HUES64 (cell line): Measurements from ENCODE around the gene USE1.

Experiments used
- H3K27ac ChIP-seq: 2 replicates; pipeline ENCODE4 v1.7.0; 2013; ENCODE audit warnings: low read depth, low read length, inconsistent platforms
- H3K27me3 ChIP-seq: 2 replicates; pipeline ENCODE4 v1.6.1; 2013; ENCODE audit warnings: mild to moderate bottlenecking, low read length; ENCODE audit not compliant: insufficient read depth
- H3K36me3 ChIP-seq: 2 replicates; pipeline ENCODE4 v1.6.1; 2013; ENCODE audit warnings: mild to moderate bottlenecking, low read length; ENCODE audit not compliant: insufficient read depth
- H3K4me1 ChIP-seq: 2 replicates; pipeline ENCODE4 v1.6.1; 2013; ENCODE audit warnings: mild to moderate bottlenecking, low read length, moderate library complexity; ENCODE audit not compliant: insufficient read depth
- H3K4me3 ChIP-seq: 2 replicates; pipeline ENCODE4 v1.5.1; 2013; ENCODE audit warnings: mild to moderate bottlenecking, low read length, moderate library complexity
- H3K9ac ChIP-seq: 2 replicates; pipeline ENCODE4 v1.6.1; 2013; ENCODE audit warnings: mild to moderate bottlenecking, low read depth, low read length
- H3K9me3 ChIP-seq: 2 replicates; pipeline ENCODE4 v1.6.1; 2013; ENCODE audit warnings: low read depth, low read length; ENCODE audit not compliant: insufficient read depth
- WGBS: fragments of 150-250, 120-280 bp; methylation state at CpG from one replicate; pipeline ENCODE4 v1.1.7; 2013; ENCODE audit warnings: missing lambda C conversion rate; 5-methylcytosine and 5-hydroxymethylcytosine counted together

Gene USE1

DNA sequence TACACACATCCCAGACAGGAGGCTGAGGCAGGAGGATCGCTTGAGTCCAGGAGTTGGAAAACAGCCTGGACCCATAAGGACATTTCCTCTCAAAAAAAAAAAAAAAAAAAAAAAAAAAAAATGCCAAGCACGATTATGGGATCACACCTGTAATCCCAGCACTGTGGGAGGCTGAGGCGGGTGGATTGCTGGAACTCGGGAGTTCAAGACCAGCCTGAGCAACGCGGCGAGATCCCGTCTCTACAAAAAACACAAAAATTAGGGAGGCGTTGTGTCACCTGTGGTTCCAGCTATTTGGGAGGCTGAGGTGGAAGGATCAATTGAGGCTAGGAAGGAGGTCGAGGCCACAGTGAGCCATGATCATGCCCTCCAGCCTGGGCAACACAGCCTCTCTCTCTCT lies 9.9 kb downstream of the USE1 start:
- no peak overlapping the region for H3K27ac ChIP-seq
- no peak overlapping the region for H3K4me3 ChIP-seq
- 92% methylated on average over 9 of the region's 10 CpGs for WGBS
- H3K27me3 ChIP-seq = no peaks in the 10 kb centered on the region
- no peaks in the 10 kb centered on the region for H3K9me3 ChIP-seq
- peaks cover 2% of the 10 kb centered on the region; the same call in 1 of the 2 replicates for H3K36me3 ChIP-seq
- H3K9ac ChIP-seq = no peak overlapping the region
- no peaks in the 10 kb centered on the region for H3K4me1 ChIP-seq

- no peaks in the 10 kb centered on the region for H3K4me1 ChIP-seq
- under 1% methylated on average over 90 of the region's 90 CpGs for WGBS
- H3K27ac ChIP-seq = peak within 1 kb of the TSS; percentile 99
- H3K9me3 ChIP-seq = no peaks in the 10 kb centered on the region
- H3K27me3 ChIP-seq = no peaks in the 10 kb centered on the region
- H3K4me3 ChIP-seq = peak within 1 kb of the TSS; percentile 73
- H3K36me3 ChIP-seq = peaks cover 12% of the 10 kb centered on the region
- H3K9ac ChIP-seq = peak within 1 kb of the TSS; percentile 59
These were observed 11.1 kb downstream of the USE1 start, which contains the start of gene OCEL1 for GRCh38 chr19:17226002-17226933. Gene OCEL1 (plus strand): TSS chr19:17226226. CDS start chr19:17226248, 22 bp downstream.

DNA sequence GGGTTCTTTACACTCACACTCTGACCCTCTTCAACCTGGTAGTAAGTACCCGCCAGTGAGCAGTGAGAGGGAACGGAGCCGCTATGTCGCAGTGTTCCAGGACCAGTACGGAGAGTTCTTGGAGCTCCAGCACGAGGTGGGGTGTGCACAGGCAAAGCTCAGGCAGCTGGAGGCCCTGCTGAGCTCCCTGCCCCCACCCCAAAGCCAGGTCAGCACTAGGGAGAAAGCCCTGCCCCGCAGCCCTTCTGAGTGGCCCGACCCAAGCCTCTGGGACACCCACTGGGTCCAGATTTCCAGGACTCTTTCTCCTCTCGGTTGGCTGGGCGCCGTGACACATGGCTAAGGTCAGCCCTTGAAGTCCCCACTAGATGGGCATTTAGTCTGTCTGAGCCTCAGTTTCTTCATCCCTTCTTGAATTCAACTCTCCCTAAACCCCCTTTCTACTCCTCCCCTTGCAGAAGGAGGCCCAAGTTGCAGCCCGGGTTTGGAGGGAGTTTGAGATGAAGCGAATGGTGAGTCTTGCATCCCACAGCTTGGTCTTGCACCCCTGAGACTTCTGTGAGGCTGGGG lies 12.7 kb downstream of the USE1 start:
- Histone ChIP-seq H3K4me1 (no peaks in the 10 kb centered on the region), H3K27me3 (no peaks in the 10 kb centered on the region), H3K9me3 (no peaks in the 10 kb centered on the region), H3K4me3 (no peak overlapping the region), H3K27ac (no peak overlapping the region), H3K9ac (no peak overlapping the region), H3K36me3 (peaks cover 28% of the 10 kb centered on the region)
- WGBS = 71% methylated on average over 13 of the region's 13 CpGs

DNA sequence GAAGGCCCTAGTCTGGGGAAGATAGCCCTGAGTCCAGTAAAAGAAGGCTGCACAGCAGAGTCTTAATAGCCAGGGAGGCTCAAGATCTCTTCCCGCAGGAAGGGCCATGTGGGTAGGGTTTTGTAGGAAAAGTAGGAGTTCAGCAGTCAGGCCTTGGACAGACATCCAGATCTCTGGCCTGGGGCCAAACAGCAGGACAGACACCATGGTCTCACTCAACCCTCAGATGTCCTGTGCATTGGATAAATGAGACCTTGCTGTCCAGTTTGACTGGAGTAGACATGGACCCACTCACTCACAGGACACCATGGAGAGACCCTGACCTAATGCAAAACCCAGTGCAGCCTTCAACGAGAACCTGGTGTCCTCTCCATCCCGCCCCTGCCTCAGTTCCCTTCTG lies 14.7 kb downstream of the USE1 start:
- Histone ChIP-seq H3K27ac (no peak overlapping the region), H3K4me1 (peaks cover 8% of the 10 kb centered on the region), H3K4me3 (no peak overlapping the region), H3K36me3 (peaks cover 42% of the 10 kb centered on the region), H3K27me3 (no peaks in the 10 kb centered on the region), H3K9me3 (no peaks in the 10 kb centered on the region), H3K9ac (no peak overlapping the region)
- 96% methylated on average over 3 of the region's 3 CpGs for WGBS

GRCh38 chr19:17232258-17232657 lies 17.1 kb downstream of the USE1 start:
- Histone ChIP-seq H3K9ac (no peak overlapping the region), H3K4me3 (no peak overlapping the region), H3K27ac (no peak overlapping the region), H3K4me1 (peaks cover 18% of the 10 kb centered on the region), H3K9me3 (no peaks in the 10 kb centered on the region), H3K36me3 (peaks cover 45% of the 10 kb centered on the region), H3K27me3 (no peaks in the 10 kb centered on the region)
- 96% methylated on average over 25 of the region's 25 CpGs for WGBS

GRCh38 chr19:17234911-17235299 lies 19.7 kb downstream of the USE1 start:
- 11% methylated on average over 10 of the region's 11 CpGs for WGBS
- no peaks in the 10 kb centered on the region for H3K9me3 ChIP-seq
- no peaks in the 10 kb centered on the region for H3K27me3 ChIP-seq
- peak overlapping the region; percentile 92 for H3K27ac ChIP-seq
- peak overlapping the region; percentile 94 for H3K4me3 ChIP-seq
- peak overlapping the region; percentile 90 for H3K9ac ChIP-seq
- H3K36me3 ChIP-seq = peaks cover 59% of the 10 kb centered on the region
- H3K4me1 ChIP-seq = peaks cover 18% of the 10 kb centered on the region

DNA sequence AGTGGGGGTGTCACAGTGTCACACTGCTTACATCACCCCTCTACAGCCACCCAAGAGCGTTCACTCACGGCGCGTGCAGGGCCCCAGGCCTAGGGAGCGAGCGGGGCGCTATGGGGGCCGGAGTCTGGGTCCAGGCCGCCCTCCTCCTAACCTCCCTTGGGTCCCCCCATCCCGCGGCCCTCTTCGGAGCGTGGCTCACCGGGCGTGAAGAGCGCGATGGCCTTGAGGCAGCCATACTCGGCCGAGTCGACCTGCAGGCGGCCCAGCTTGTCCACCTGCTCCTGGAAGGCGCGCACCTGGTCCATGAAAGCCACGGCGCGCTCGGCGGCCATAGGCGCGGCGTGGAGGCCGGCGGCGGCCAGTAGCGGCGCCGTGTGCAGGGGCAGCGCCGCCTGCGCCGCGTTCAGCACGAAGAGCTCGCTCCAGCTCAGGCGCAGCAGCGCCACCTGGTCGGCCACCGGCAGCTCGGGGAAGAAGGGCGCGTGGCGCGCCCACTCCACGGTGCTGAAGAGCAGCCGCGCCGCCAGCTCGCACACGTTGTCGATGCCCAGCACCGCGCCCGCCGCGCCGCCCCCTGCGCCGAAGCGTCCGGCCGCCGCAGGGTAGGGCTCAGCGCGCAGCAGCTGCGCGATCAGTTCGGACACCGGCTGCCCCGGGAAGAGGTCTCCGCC lies 20.3 kb downstream of the USE1 start:
- WGBS = 1% methylated on average over 80 of the region's 80 CpGs
- no peaks in the 10 kb centered on the region for H3K9me3 ChIP-seq
- H3K9ac ChIP-seq = peak overlapping the region; percentile 90
- H3K27me3 ChIP-seq = no peaks in the 10 kb centered on the region
- H3K4me3 ChIP-seq = peak overlapping the region; percentile 94
- H3K36me3 ChIP-seq = peaks cover 61% of the 10 kb centered on the region
- H3K27ac ChIP-seq = peak overlapping the region; percentile 92
- H3K4me1 ChIP-seq = peaks cover 18% of the 10 kb centered on the region

- WGBS = 8% methylated on average over 15 of the region's 27 CpGs
- H3K9me3 ChIP-seq = no peaks in the 10 kb centered on the region
These were observed 21.0 kb downstream of the USE1 start for GRCh38 chr19:17235971-17236777.

DNA sequence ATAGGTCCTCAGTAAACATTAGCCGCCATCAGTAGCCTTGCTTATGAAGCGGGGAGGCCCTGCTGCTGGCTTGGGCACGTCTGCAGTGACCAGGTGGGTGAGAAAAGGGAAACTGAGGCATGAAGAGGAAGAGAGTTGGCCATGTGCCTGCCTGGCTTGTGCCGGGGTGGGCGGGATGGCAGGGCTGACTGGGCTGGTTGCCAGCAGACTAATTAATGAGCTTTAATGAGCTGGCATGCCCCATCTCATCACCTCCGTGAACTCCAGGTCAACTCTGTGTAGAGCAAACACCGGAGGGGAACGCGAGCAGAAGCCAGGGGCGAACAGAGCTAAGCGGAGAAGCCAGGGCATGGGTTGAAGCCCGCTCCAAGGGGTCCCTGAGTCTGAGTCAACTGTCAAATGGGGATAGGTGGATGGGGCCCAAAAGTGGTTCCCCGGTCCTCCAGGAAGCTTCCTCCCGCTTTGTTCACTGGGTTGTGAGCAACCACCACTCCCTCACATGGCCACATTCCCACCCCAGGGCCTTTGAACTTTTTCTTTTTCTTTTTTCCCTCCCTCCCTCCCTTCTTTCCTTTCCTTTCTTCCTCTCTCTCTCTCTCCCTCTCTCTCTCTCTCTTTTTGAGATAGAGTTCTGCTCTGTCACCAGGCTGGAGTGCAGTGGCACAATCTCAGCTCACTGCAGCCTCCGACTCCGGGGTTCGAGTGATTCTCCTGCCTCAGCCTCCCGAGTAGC lies 21.8 kb downstream of the USE1 start:
- WGBS = 90% methylated on average over 18 of the region's 18 CpGs
- Histone ChIP-seq H3K9me3 (no peaks in the 10 kb centered on the region), H3K36me3 (peaks cover 54% of the 10 kb centered on the region), H3K9ac (no peak overlapping the region), H3K27ac (peak overlapping the region; percentile 50), H3K4me3 (no peak overlapping the region), H3K4me1 (peaks cover 18% of the 10 kb centered on the region), H3K27me3 (no peaks in the 10 kb centered on the region)

More at GRCh38 chr19:17235971-17236777, 21.0 kb downstream of the USE1 start:
- Histone ChIP-seq H3K27ac (peak overlapping the region; percentile 92), H3K4me3 (peak overlapping the region; percentile 94), H3K36me3 (peaks cover 60% of the 10 kb centered on the region), H3K27me3 (no peaks in the 10 kb centered on the region), H3K4me1 (peaks cover 18% of the 10 kb centered on the region), H3K9ac (peak overlapping the region; percentile 90)
